ENCODE data around the gene STPG2. TPM values are rescaled to one million over a fixed set of nuclear protein-coding genes. Genes with fewer than 3 reads are reported as not detected.

The STPG2 gene
- total RNA-seq, 1 experiment from 2014 or later = 0.56 TPM

- Histone ChIP-seq H3K9me2 (replicated peaks; ENCODE audit: insufficient read depth, low read length) (no peaks in the 10 kb centered on the region), H3K27ac (ENCODE audit: low read length) (no peak overlapping the region), H3K27me3 (ENCODE audit: low read length) (no peaks in the 10 kb centered on the region), H4K20me1 (ENCODE audit: insufficient read depth, low read depth, low read length) (no peaks in the 10 kb centered on the region), H3K4me2 (ENCODE audit: low read depth, low read length, poor library complexity, severe bottlenecking) (no peak overlapping the region), H3K4me1 (ENCODE audit: low read length) (no peaks in the 10 kb centered on the region), H3K4me3 (ENCODE audit: low read length) (no peak overlapping the region), H3K36me3 (ENCODE audit: insufficient read depth, low read length) (no peaks in the 10 kb centered on the region), H2AFZ (ENCODE audit: low read length) (no peak overlapping the region), H3K9me3 (ENCODE audit: low read length) (peaks cover 5% of the 10 kb centered on the region; the same call in 1 of the 2 replicates), H3K79me2 (ENCODE audit: low read length) (no peaks in the 10 kb centered on the region), H3K9ac (ENCODE audit: low read length) (no peak overlapping the region)
- DNase-seq = no peak
Observed at GRCh38 chr4:97819294-97819693, 324.0 kb downstream of the STPG2 start.

- no peaks in the 10 kb centered on the region for H3K9me2 ChIP-seq (replicated peaks; ENCODE audit: insufficient read depth, low read length)
- H3K27ac ChIP-seq (ENCODE audit: low read length) = no peak overlapping the region
- H3K9me3 ChIP-seq (ENCODE audit: low read length) = peaks cover 2% of the 10 kb centered on the region; the same call in 1 of the 2 replicates
- DNase-seq = no peak
- no peak overlapping the region for H3K4me2 ChIP-seq (ENCODE audit: low read depth, low read length, poor library complexity, severe bottlenecking)
- no peaks in the 10 kb centered on the region for H3K79me2 ChIP-seq (ENCODE audit: low read length)
- H4K20me1 ChIP-seq (ENCODE audit: insufficient read depth, low read depth, low read length) = no peaks in the 10 kb centered on the region
- no peak overlapping the region for H2AFZ ChIP-seq (ENCODE audit: low read length)
- H3K27me3 ChIP-seq (ENCODE audit: low read length) = no peaks in the 10 kb centered on the region
- no peak overlapping the region for H3K4me3 ChIP-seq (ENCODE audit: low read length)
- H3K36me3 ChIP-seq (ENCODE audit: insufficient read depth, low read length) = no peaks in the 10 kb centered on the region
- H3K4me1 ChIP-seq (ENCODE audit: low read length) = no peaks in the 10 kb centered on the region
- H3K9ac ChIP-seq (ENCODE audit: low read length) = no peak overlapping the region
Observed at GRCh38 chr4:97812768-97813167, 330.5 kb downstream of the STPG2 start.

DNA sequence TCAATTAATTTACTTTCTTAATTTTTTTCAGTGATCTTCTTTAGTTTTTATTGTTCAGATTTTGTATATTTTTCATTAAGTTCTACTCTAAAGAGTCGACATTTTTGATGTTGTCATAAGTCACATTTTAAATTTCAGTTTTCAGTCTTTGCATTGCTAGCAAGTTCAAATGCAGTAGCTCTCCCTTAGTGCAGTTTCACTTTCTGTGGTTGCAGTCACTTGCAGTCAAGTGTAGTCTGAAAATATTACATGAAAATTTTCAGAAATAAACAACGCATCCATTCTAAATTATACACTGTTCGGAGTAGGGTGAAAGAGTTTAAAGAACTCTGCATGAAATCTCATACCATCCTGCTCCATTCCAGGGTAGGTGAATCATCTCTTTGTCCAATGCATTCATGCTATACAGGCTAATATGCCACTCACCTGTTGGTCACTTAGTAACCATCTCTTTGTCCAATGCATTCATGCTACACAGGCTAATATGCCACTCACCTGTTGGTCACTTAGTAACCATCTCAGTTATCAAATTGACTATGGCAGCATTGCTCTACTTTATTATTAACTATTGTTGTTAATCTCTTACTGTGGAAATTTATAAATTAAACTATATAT is 356.9 kb downstream of the STPG2 start:
- Histone ChIP-seq H2AFZ (ENCODE audit: low read length) (no peak overlapping the region), H4K20me1 (ENCODE audit: insufficient read depth, low read depth, low read length) (no peaks in the 10 kb centered on the region), H3K79me2 (ENCODE audit: low read length) (no peaks in the 10 kb centered on the region), H3K27me3 (ENCODE audit: low read length) (no peaks in the 10 kb centered on the region), H3K9ac (ENCODE audit: low read length) (no peak overlapping the region), H3K36me3 (ENCODE audit: insufficient read depth, low read length) (no peaks in the 10 kb centered on the region), H3K4me2 (ENCODE audit: low read depth, low read length, poor library complexity, severe bottlenecking) (no peak overlapping the region), H3K27ac (ENCODE audit: low read length) (no peak overlapping the region), H3K9me3 (ENCODE audit: low read length) (peaks cover 16% of the 10 kb centered on the region), H3K4me3 (ENCODE audit: low read length) (no peak overlapping the region), H3K9me2 (replicated peaks; ENCODE audit: insufficient read depth, low read length) (no peaks in the 10 kb centered on the region), H3K4me1 (ENCODE audit: low read length) (no peaks in the 10 kb centered on the region)
- DNase-seq = no peak

- Histone ChIP-seq H3K79me2 (ENCODE audit: low read length) (no peaks in the 10 kb centered on the region), H3K9me2 (replicated peaks; ENCODE audit: insufficient read depth, low read length) (no peaks in the 10 kb centered on the region), H3K9ac (ENCODE audit: low read length) (no peak overlapping the region), H2AFZ (ENCODE audit: low read length) (no peak overlapping the region), H3K4me2 (ENCODE audit: low read depth, low read length, poor library complexity, severe bottlenecking) (no peak overlapping the region), H4K20me1 (ENCODE audit: insufficient read depth, low read depth, low read length) (no peaks in the 10 kb centered on the region), H3K27ac (ENCODE audit: low read length) (no peak overlapping the region), H3K4me1 (ENCODE audit: low read length) (no peaks in the 10 kb centered on the region), H3K4me3 (ENCODE audit: low read length) (no peak overlapping the region), H3K9me3 (ENCODE audit: low read length) (peaks cover 10% of the 10 kb centered on the region), H3K36me3 (ENCODE audit: insufficient read depth, low read length) (no peaks in the 10 kb centered on the region), H3K27me3 (ENCODE audit: low read length) (no peaks in the 10 kb centered on the region)
- no peak for DNase-seq
Observed at GRCh38 chr4:97778174-97778573, 365.1 kb downstream of the STPG2 start.

DNA sequence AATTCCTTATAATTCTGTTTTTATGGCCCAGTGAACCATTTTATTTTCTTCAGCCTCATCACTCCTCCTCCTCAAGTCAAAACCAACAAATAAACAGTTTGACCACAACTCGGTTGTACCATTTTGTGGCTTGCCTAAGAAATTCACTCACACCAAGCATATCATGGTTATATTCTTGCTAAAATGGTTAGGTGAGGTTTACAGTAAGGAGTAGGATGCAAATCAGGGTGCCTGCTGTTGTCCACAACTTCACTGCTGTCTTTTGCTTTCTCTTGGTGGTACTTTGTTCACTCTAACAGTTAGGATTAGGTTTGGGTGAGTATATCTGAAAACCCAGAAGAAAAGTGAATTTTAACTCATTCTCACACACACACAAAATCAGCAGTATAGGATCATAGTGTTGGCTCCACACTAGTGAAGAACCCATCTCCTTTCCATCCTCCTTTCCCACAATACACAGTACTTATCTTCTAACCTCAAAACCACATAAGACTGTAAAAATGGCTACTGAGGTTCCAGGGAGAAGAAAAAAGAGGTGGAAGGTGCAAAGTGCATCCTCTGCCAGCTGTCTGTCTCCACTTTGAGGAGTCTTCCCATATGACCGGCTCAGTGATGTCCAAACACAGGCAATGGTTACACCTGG is 368.8 kb downstream of the STPG2 start:
- H3K27ac ChIP-seq (ENCODE audit: low read length) = no peak overlapping the region
- H3K9ac ChIP-seq (ENCODE audit: low read length) = no peak overlapping the region
- H3K9me3 ChIP-seq (ENCODE audit: low read length) = peaks cover 10% of the 10 kb centered on the region
- no peaks in the 10 kb centered on the region for H3K79me2 ChIP-seq (ENCODE audit: low read length)
- H4K20me1 ChIP-seq (ENCODE audit: insufficient read depth, low read depth, low read length) = no peaks in the 10 kb centered on the region
- no peak for DNase-seq
- no peaks in the 10 kb centered on the region for H3K4me1 ChIP-seq (ENCODE audit: low read length)
- H3K9me2 ChIP-seq (replicated peaks; ENCODE audit: insufficient read depth, low read length) = no peaks in the 10 kb centered on the region
- no peak overlapping the region for H3K4me2 ChIP-seq (ENCODE audit: low read depth, low read length, poor library complexity, severe bottlenecking)
- no peaks in the 10 kb centered on the region for H3K36me3 ChIP-seq (ENCODE audit: insufficient read depth, low read length)
- H2AFZ ChIP-seq (ENCODE audit: low read length) = no peak overlapping the region
- no peak overlapping the region for H3K4me3 ChIP-seq (ENCODE audit: low read length)
- H3K27me3 ChIP-seq (ENCODE audit: low read length) = no peaks in the 10 kb centered on the region

DNA sequence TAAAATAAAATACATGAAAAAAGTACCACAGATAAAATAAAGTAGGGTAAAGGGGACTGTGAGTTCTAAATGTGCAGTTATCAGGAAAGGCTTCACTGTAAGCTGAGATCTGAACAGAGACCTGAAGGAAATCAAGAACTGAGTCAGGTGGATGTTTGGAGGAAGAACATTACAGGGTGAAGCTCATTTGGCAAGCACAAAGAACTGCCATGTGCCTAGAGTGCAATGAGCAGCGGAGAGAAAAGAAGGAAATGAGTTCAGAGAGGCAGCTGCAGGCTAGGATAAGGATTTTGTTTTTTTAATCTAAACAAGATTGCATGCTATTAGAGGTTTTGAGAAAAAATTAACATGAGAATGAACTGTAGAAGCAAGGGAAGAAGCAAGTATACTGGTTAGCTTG is 373.1 kb downstream of the STPG2 start:
- peaks cover 12% of the 10 kb centered on the region for H3K9me3 ChIP-seq (ENCODE audit: low read length)
- H3K4me3 ChIP-seq (ENCODE audit: low read length) = no peak overlapping the region
- no peaks in the 10 kb centered on the region for H3K9me2 ChIP-seq (replicated peaks; ENCODE audit: insufficient read depth, low read length)
- DNase-seq = no peak
- H3K4me2 ChIP-seq (ENCODE audit: low read depth, low read length, poor library complexity, severe bottlenecking) = no peak overlapping the region
- no peaks in the 10 kb centered on the region for H4K20me1 ChIP-seq (ENCODE audit: insufficient read depth, low read depth, low read length)
- no peak overlapping the region for H3K9ac ChIP-seq (ENCODE audit: low read length)
- no peak overlapping the region for H3K27ac ChIP-seq (ENCODE audit: low read length)
- no peak overlapping the region for H2AFZ ChIP-seq (ENCODE audit: low read length)
- no peaks in the 10 kb centered on the region for H3K79me2 ChIP-seq (ENCODE audit: low read length)
- H3K36me3 ChIP-seq (ENCODE audit: insufficient read depth, low read length) = no peaks in the 10 kb centered on the region
- H3K27me3 ChIP-seq (ENCODE audit: low read length) = no peaks in the 10 kb centered on the region
- H3K4me1 ChIP-seq (ENCODE audit: low read length) = no peaks in the 10 kb centered on the region

- H3K9me3 ChIP-seq (ENCODE audit: low read length) = peaks cover 13% of the 10 kb centered on the region
- H4K20me1 ChIP-seq (ENCODE audit: insufficient read depth, low read depth, low read length) = no peaks in the 10 kb centered on the region
- no peaks in the 10 kb centered on the region for H3K4me1 ChIP-seq (ENCODE audit: low read length)
- H2AFZ ChIP-seq (ENCODE audit: low read length) = no peak overlapping the region
- no peak overlapping the region for H3K9ac ChIP-seq (ENCODE audit: low read length)
- no peaks in the 10 kb centered on the region for H3K9me2 ChIP-seq (replicated peaks; ENCODE audit: insufficient read depth, low read length)
- no peak overlapping the region for H3K4me3 ChIP-seq (ENCODE audit: low read length)
- DNase-seq = no peak
- no peaks in the 10 kb centered on the region for H3K27me3 ChIP-seq (ENCODE audit: low read length)
- H3K27ac ChIP-seq (ENCODE audit: low read length) = no peak overlapping the region
- no peak overlapping the region for H3K4me2 ChIP-seq (ENCODE audit: low read depth, low read length, poor library complexity, severe bottlenecking)
- no peaks in the 10 kb centered on the region for H3K36me3 ChIP-seq (ENCODE audit: insufficient read depth, low read length)
- H3K79me2 ChIP-seq (ENCODE audit: low read length) = no peaks in the 10 kb centered on the region
Observed at GRCh38 chr4:97762115-97762512, 381.2 kb downstream of the STPG2 start.

- Histone ChIP-seq H3K9ac (ENCODE audit: low read length) (no peak overlapping the region), H3K79me2 (ENCODE audit: low read length) (no peaks in the 10 kb centered on the region), H3K4me3 (ENCODE audit: low read length) (no peak overlapping the region), H2AFZ (ENCODE audit: low read length) (no peak overlapping the region), H3K9me2 (replicated peaks; ENCODE audit: insufficient read depth, low read length) (no peaks in the 10 kb centered on the region), H4K20me1 (ENCODE audit: insufficient read depth, low read depth, low read length) (no peaks in the 10 kb centered on the region), H3K36me3 (ENCODE audit: insufficient read depth, low read length) (no peaks in the 10 kb centered on the region), H3K27ac (ENCODE audit: low read length) (no peak overlapping the region), H3K4me1 (ENCODE audit: low read length) (no peaks in the 10 kb centered on the region), H3K4me2 (ENCODE audit: low read depth, low read length, poor library complexity, severe bottlenecking) (no peak overlapping the region), H3K27me3 (ENCODE audit: low read length) (no peaks in the 10 kb centered on the region), H3K9me3 (ENCODE audit: low read length) (peaks cover 15% of the 10 kb centered on the region)
- no peak for DNase-seq
Observed at GRCh38 chr4:97761445-97762114, 381.7 kb downstream of the STPG2 start.

All from Karpas-422 (cell line).